ENCODE measurements around the gene CLEC4F. TPM values are rescaled to one million over a fixed set of nuclear protein-coding genes. Genes with fewer than 3 reads are reported as not detected.

Gene CLEC4F
- total RNA-seq, 1 donor from 2014 or later = 0.71 TPM

DNA sequence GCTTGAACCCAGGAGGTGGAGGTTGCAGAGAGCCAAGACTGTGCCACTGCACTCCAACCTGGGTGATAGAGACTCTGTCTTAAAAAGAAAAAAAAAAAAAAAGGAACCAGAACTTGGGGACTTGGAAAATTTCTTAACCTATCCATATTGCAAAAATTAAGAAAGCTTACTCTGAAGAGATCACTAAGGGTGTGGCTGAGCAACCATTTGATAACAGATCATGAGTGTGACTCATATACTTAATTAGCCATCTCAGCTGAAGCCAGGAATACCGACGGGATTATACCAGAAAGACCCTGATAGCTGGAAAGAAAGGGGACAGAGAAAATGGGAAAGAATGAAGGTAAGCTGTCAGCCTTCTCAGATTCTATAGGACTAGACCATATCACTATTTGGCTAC, 45.3 kb downstream of the CLEC4F start:
- Histone ChIP-seq H3K36me3 (no peaks in the 10 kb centered on the region), H3K4me3 (no peak overlapping the region), H3K27me3 (ENCODE audit: low read depth) (peaks cover 12% of the 10 kb centered on the region), H3K9me3 (no peaks in the 10 kb centered on the region), H3K27ac (no peak overlapping the region), H3K4me1 (no peaks in the 10 kb centered on the region)
- DNase-seq = no peak
- intact Hi-C loops (cut with DNase I) = no loop called here
- no peak for ATAC-seq
- TF ChIP-seq, protein P1, sequence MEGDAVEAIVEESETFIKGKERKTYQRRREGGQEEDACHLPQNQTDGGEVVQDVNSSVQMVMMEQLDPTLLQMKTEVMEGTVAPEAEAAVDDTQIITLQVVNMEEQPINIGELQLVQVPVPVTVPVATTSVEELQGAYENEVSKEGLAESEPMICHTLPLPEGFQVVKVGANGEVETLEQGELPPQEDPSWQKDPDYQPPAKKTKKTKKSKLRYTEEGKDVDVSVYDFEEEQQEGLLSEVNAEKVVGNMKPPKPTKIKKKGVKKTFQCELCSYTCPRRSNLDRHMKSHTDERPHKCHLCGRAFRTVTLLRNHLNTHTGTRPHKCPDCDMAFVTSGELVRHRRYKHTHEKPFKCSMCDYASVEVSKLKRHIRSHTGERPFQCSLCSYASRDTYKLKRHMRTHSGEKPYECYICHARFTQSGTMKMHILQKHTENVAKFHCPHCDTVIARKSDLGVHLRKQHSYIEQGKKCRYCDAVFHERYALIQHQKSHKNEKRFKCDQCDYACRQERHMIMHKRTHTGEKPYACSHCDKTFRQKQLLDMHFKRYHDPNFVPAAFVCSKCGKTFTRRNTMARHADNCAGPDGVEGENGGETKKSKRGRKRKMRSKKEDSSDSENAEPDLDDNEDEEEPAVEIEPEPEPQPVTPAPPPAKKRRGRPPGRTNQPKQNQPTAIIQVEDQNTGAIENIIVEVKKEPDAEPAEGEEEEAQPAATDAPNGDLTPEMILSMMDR (IDR thresholded peaks at IDR 0.05) = no peak

DNA sequence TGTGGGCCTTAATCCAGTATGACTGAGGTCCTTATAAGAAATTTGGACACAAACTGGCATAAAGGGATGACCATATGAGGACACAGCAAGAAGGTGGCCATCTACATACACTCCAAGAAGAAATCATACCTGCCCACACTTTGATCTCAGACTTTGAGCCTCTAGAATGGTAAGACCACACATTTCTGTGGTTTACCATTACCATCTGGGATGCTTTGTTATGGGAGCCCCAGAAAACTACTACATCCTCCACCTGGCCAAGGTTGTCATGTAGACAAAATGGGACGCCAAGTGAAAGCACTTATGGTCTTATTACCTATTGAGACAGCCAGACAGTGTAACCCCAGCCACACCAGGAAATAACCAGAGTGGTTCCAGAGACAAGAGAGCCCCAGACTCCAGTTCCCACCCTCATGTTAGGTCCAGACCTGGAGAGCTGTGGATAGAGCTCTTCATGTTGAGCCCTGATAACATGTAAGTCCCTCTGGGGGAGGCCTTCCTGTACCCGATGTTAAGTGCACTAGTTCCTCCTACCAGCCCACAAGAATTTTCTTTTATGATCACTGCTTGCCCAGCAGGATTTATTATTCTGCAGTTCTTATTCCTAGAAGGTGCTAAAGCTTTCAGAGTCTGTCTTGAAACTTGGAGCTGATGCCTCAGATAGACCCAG, 47.8 kb downstream of the CLEC4F start:
- H3K27me3 ChIP-seq (ENCODE audit: low read depth) = peaks cover 28% of the 10 kb centered on the region
- no peaks in the 10 kb centered on the region for H3K9me3 ChIP-seq
- TF ChIP-seq, protein P1 (IDR thresholded peaks at IDR 0.05) = no peak
- intact Hi-C loops (cut with DNase I) = no loop called here
- ATAC-seq (no peak), DNase-seq (no peak)
- no peaks in the 10 kb centered on the region for H3K36me3 ChIP-seq
- H3K4me1 ChIP-seq = peaks cover 3% of the 10 kb centered on the region
- no peak overlapping the region for H3K27ac ChIP-seq
- H3K4me3 ChIP-seq = no peak overlapping the region

DNA sequence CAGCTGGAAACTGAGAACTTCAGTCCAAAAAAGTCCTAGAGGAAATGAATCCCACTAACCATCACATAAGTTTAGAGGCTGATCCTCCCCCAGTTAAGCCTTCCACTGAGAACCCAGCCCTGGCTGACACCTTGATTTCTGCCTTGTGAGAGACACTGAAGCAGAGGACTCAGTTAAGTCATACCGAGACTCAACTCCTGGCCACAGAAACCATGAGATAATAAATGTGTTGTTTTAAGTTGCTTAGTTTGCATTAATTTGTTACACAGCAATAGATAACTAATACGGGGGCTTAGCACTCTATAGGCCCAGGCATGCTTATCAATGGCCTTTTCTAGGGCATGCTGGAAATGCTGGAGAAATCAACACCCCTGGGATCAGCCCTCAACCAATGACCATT, 49.0 kb downstream of the CLEC4F start:
- Histone ChIP-seq H3K27ac (no peak overlapping the region), H3K4me3 (no peak overlapping the region), H3K4me1 (peaks cover 13% of the 10 kb centered on the region), H3K27me3 (ENCODE audit: low read depth) (peaks cover 40% of the 10 kb centered on the region), H3K36me3 (no peaks in the 10 kb centered on the region), H3K9me3 (no peaks in the 10 kb centered on the region)
- DNase-seq = no peak
- TF ChIP-seq, protein P1 (IDR thresholded peaks at IDR 0.05) = no peak
- intact Hi-C loops (cut with DNase I) = no loop called here
- no peak for ATAC-seq

DNA sequence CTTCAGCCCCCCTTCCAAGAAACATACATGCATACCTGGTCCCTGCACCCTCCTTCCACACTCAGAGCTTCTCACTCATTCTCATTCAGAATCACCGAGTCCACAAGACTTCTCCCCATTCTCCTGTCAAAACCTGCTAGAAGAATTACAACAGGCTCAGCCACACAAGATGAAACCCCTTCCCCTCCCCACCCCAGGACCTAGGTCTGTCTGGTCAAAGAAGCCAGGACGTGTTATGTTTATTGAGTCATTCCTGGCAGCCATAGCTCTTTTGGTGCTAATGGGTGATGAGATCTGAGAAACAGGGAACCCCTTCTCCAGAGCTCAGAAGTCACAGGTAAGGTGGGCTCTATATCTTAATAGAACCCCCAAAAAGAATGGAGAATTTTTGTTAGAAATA, 50.9 kb downstream of the CLEC4F start:
- peaks cover 53% of the 10 kb centered on the region for H3K27me3 ChIP-seq (ENCODE audit: low read depth)
- H3K27ac ChIP-seq = no peak overlapping the region
- intact Hi-C loops (cut with DNase I) = no loop called here
- H3K9me3 ChIP-seq = no peaks in the 10 kb centered on the region
- H3K36me3 ChIP-seq = no peaks in the 10 kb centered on the region
- DNase-seq (no peak), ATAC-seq (no peak)
- no peak overlapping the region for H3K4me3 ChIP-seq
- peaks cover 13% of the 10 kb centered on the region for H3K4me1 ChIP-seq
- TF ChIP-seq, protein P1 (IDR thresholded peaks at IDR 0.05) = no peak

DNA sequence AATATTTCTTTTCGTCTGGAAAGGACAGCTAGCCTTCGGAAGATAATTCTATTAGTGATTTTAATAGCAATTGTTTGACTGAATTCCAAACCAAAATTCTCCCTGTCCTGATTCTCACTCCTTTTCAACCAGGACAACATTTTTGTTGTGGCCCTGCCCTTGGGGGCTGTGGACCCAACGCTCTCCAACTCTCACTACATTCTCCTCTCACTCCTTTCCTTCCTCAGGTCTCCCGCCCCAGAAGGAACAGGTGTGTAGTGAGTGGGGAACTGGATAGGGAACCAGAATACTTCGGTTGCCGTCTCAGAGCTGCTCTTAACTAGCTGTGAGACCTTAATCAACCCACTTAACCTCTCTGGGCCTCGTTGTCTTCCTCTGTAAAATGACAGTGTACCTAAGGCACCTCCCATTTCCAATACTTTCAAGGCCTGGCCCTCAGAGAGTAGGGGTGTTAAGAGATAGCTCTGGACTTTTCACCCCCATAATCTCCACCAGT, 51.8 kb downstream of the CLEC4F start:
- intact Hi-C loops (cut with DNase I) = no loop called here

More for the DNA sequence above, 51.8 kb downstream of the CLEC4F start:
- Histone ChIP-seq H3K9me3 (no peaks in the 10 kb centered on the region), H3K27me3 (ENCODE audit: low read depth) (peaks cover 54% of the 10 kb centered on the region), H3K4me3 (no peak overlapping the region), H3K27ac (no peak overlapping the region), H3K4me1 (peaks cover 13% of the 10 kb centered on the region), H3K36me3 (no peaks in the 10 kb centered on the region)
- ATAC-seq (no peak), DNase-seq (no peak)
- TF ChIP-seq, protein P1 (IDR thresholded peaks at IDR 0.05) = no peak
